HG02678 (cell line): ENCODE data around the gene ARMH1.
A peak's percentile ranks its signal among the peaks of the same experiment; 100 is the strongest.
"Not testable (repeated sequence)": the region's sequence is repeated elsewhere in the genome, so short reads cannot be mapped to it uniquely, and the experiment has no call there.

Source experiments
- ATAC-seq: cut with Tn5 transposase; IDR thresholded peaks from one replicate; pipeline ENCODE4 v1.9.1; 2021; ENCODE audit warnings: mild to moderate bottlenecking, moderate library complexity; ENCODE audit not compliant: unreplicated experiment

ARMH1 gene

GRCh38 chr1:44719318-44719717 is 44.8 kb downstream of the ARMH1 start:
- no peak for ATAC-seq

DNA sequence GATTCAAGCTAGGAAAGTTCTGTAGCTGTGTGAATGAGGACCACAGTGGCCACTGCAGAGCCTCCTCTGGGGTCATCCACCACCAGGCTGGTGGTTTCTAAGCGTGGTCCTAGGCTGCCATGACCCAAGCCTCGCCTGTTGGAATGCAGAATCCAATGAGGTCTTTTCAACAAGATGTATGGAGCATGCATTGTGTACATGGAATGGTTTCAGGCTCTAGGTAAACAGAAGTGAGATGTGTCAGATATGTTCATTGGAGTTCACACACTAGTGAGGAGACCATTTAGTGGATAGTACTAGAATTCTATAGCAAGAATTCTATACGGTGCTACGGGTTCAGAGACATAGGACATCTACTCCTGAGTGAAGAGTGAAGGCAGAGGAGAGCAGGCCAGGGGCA is 45.8 kb downstream of the ARMH1 start:
- no peak for ATAC-seq

DNA sequence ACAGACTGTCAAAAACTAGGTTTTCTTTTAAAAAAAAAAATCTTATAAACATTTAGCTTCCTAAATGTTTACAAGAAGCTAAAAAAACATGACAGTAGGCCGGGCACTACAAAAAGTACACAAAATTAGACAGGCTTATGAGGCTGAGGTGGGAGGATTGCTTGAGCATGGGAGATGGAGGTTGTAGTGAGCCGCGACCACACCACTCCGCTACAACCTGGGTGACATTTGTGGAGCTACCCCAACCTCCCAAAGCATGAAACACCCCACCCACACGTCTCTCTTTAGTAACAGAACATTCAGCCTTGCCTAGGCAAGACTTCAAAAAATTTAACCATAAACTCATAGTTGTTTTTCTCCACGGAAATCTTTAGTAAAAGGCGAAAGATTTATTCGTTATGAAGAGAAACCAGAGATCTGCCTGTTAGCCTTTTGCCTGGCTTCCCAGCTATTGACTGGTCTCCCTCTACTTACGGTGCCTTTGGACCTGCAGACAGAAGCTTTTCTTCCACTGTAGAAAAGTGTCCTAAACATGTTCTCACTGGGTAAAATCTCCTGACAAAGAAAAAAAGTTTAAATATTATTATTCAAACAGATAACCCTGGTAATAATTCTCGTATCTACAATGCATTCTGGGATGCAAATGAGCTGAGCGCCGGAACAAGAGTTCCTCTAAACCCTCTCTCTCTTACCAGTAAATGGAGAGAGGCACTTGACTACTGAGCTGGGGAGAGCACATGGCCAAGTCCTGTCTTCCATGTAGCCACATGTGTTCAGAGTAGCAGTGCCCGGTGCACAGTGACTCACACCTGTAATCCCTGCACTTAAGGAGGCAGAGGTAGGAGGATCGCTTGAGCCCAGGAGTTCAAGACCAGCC is 47.2 kb downstream of the ARMH1 start:
- peak; percentile 76 for ATAC-seq

- ATAC-seq, result no peak
These were observed 48.5 kb downstream of the ARMH1 start for GRCh38 chr1:44723064-44723463.

- ATAC-seq, result no peak
These were observed 49.2 kb downstream of the ARMH1 start for GRCh38 chr1:44723496-44724295.

DNA sequence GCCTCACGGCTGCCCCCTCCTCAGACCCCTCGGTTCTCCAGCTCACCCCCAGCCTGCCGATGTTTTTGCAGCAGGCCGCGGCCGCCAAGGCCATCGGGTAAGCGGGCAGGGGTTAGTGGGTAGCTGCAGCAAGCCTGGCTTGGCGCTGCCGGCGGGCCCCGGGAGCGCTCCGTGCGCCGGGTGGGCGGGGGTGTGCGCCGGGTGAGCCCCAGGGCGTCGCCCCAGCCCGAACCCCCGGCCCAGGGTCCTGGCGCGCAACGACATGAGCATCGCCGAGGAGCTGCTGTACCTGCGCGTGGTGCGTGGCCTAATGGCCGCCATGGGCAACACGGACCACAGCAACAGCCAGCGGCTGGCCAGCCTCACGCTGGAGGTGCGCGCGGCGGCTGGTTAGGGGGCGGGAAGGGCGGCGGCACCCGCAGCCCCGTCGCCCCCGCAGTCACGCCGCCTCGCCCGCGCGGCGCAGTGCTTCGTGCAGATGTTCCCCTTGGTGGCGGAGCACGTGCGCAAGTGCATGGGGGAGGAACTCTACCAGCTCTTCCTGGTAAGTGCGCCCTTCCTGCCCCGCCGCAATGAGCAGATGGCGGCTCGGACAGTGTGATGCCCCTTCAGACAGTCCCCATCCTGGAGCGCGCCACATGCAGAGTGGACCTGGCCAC is 49.9 kb downstream of the ARMH1 start:
- ATAC-seq, result no peak

DNA sequence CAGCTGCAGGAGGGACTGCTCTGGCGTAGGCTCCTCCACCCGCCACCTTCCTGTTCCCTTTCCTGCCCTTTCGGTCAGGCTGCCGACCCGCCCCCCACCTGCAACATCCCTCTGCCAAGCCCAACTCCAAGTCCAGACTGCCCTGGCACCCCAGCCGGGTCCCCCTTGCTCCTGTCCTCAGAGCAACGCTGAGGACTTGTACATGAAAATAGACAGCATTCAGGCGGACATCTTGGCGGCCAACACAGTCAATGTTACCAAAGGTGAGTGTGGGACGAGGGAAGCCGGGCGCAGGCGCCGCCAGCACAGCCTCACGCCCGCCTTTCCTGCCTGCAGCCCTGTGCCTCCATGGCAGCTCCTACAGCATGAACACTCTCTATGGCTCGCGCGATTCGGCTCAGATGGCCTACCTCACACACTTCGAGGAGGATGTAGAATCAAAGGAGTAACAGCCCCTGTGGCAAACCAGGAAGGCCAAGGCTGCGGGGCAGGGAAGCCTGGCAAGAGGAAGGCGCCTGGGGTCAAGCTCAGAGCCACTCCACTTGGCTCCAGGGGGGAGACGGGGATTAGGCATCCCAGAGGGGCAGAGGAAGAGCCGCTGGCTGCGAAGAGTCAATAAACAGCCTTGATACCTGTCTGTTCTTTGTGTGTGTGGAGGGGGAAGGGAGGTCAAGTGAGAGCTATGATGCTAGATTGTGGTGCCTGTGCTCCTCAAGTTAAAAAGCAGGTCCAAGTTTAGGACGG is 50.6 kb downstream of the ARMH1 start:
- no peak for ATAC-seq

GRCh38 chr1:44730741-44731512 is 56.4 kb downstream of the ARMH1 start, which contains the start of gene RNU5D-1:
RNU5D-1 (minus strand) TSS chr1:44731170.
- peak; percentile 73 for ATAC-seq

DNA sequence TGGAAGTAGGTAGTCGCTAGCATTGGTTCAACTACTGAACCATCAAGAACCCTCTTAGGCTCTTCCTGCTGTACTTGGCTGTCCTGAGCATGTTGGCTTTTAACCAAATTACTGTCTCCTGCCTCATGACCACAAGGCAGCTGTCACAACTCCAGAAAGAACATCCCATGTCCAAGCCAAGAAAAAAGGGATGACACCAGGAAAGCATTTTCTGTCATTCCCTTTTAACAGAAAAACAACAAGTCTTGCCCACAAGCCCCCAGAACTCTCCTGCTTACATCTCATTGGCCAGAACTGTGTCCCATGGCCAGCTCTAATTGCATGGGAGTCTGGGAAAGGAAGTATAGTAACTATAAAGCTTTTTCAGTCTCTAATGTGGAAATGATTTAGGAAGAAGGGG is 58.9 kb downstream of the ARMH1 start:
- no peak for ATAC-seq

GRCh38 chr1:44733784-44734183 is 59.3 kb downstream of the ARMH1 start:
- no peak for ATAC-seq

- no peak for ATAC-seq
These were observed 61.5 kb downstream of the ARMH1 start for GRCh38 chr1:44735992-44736391.

GRCh38 chr1:44738953-44739306 is 64.4 kb downstream of the ARMH1 start:
- ATAC-seq, result not testable (repeated sequence)

DNA sequence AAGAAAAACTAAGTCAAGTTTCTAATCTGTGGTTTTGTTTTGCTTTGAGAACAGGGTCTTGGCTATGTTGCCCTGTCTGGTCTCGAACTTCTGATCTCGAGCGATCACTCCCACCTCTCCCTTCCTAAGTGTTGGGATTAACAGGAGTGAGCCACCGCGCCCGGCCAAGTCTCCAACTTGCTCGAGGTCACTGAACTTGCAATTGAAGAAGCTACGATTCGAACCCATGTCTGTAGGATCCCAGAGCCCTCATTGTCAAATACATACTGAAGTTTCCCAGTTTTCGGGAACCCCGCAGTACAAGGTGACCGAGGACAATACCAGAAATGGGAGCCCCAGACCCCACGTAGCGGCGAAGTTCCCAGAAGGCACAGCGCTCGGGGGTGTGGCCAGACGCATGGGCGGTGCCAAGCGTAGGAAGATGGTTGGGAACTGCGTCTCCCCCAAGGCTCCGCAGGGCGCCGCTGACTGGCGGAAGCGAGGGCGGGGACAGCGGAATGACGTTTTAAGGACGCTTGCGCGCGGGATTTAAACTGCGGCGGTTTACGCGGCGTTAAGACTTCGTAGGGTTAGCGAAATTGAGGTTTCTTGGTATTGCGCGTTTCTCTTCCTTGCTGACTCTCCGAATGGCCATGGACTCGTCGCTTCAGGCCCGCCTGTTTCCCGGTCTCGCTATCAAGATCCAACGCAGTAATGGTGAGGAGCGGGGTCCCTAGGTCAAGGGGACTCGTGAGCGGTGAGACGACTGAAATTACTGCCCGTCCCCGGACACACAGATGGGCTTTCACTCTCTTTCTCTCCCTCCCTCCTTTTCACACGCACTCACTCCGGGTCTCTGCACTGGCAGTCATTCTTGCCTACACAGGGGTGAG is 65.0 kb downstream of the ARMH1 start, which contains the start of gene KIF2C:
Gene KIF2C, plus strand, starts transcription at position 531 of the 872 bp plus-strand sequence. Its CDS starts 96 bp downstream, at position 627.
- ATAC-seq, result peak; percentile 99

DNA sequence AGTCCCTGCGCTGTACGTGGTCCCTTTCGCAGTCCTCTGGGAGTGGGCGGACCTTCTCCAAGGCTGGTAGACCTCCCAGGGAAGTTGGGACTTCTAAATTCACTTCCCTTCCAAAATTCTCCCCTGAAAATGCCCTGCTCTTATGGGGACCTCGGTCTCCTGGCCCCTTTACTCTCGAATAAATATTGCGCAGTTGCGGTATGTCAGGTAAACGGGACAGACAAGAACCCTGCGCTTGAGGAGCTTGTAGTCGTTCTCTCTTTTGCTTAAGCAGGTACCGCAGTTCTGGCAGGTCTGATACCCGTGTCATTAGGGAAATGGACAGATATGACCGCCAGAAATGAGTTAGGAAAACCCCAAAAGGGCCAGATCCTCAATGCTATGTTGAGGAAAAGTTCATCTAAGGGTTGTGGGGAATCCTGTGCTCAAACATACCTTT is 65.7 kb downstream of the ARMH1 start:
- no peak for ATAC-seq

DNA sequence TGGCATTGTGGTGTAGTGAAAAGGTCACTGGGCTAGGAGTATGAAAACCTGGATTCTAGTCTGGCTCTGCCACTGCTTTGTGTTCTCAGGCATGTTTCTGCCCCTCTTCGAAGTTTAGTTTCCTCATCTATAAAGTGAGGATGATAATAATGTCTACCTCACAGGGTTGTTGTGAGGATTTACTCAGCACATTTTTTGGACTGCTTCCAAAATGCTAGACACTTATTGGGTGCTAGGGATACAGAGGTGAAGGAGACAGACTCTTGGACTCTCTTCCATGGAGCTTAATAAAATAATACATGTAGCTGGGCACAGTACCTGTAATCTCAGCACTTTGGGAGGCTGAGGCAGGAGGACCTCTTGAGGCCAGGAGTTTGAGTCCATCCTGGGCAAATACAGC is 68.7 kb downstream of the ARMH1 start:
- ATAC-seq, result no peak

- no peak for ATAC-seq
These were observed 73.4 kb downstream of the ARMH1 start for GRCh38 chr1:44747878-44748277.

GRCh38 chr1:44757420-44757819 is 82.9 kb downstream of the ARMH1 start:
- peak; percentile 67 for ATAC-seq

DNA sequence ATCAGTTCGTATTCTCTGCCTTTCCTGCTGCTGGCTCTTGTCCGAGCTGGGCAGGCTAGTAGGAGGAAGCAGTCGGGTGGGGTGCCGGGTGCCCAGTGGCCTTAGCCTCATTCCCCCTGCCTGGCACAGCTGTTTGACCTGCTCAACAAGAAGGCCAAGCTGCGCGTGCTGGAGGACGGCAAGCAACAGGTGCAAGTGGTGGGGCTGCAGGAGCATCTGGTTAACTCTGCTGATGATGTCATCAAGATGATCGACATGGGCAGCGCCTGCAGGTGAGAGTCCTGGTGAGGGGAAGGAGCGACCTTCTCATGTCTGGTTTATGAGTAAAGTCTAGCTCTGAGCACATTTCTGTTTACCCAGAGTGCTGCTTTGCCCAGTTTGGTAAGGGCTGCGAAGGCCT is 84.6 kb downstream of the ARMH1 start:
- ATAC-seq, result no peak

GRCh38 chr1:44760876-44761275 is 86.4 kb downstream of the ARMH1 start:
- no peak for ATAC-seq
